ENCODE data around the gene SPDEF.

DNA sequence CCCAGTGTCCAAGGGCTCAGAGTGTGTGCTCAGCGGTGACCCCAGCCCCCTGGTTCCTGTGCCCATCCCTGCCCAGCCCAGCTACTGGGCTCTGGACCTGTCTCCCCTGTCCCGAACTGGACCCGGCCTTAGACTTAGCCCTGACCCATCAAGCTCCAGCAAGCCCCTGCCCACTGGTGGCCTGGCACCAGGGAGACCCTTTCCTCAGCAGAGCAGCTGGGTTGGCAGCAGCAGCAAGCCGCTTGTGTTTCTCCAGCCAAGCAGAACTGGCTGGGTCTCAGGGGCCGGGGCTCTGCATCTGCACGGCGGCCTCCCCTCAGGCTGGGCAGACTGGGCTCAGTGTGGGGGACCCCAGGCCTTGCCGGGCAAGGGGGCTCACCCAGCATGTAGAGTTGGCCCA lies 801 bp downstream of the SPDEF start:
- TF ChIP-seq ZNF174 (tag by site-specific recombination; IDR thresholded peaks at IDR 0.05): no peak
- TF ChIP-seq ZNF19 (tag by site-specific recombination; IDR thresholded peaks at IDR 0.05; ENCODE audit: low read depth): no peak
- no peak for TF ChIP-seq GLIS1 (tag by site-specific recombination; IDR thresholded peaks at IDR 0.05)
- TF ChIP-seq, protein P1, sequence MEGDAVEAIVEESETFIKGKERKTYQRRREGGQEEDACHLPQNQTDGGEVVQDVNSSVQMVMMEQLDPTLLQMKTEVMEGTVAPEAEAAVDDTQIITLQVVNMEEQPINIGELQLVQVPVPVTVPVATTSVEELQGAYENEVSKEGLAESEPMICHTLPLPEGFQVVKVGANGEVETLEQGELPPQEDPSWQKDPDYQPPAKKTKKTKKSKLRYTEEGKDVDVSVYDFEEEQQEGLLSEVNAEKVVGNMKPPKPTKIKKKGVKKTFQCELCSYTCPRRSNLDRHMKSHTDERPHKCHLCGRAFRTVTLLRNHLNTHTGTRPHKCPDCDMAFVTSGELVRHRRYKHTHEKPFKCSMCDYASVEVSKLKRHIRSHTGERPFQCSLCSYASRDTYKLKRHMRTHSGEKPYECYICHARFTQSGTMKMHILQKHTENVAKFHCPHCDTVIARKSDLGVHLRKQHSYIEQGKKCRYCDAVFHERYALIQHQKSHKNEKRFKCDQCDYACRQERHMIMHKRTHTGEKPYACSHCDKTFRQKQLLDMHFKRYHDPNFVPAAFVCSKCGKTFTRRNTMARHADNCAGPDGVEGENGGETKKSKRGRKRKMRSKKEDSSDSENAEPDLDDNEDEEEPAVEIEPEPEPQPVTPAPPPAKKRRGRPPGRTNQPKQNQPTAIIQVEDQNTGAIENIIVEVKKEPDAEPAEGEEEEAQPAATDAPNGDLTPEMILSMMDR (tag by site-specific recombination; IDR thresholded peaks at IDR 0.05): no peak
- TF ChIP-seq, protein P2, sequence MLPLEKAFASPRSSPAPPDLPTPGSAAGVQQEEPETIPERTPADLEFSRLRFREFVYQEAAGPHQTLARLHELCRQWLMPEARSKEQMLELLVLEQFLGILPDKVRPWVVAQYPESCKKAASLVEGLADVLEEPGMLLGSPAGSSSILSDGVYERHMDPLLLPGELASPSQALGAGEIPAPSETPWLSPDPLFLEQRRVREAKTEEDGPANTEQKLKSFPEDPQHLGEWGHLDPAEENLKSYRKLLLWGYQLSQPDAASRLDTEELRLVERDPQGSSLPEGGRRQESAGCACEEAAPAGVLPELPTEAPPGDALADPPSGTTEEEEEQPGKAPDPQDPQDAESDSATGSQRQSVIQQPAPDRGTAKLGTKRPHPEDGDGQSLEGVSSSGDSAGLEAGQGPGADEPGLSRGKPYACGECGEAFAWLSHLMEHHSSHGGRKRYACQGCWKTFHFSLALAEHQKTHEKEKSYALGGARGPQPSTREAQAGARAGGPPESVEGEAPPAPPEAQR (tag by site-specific recombination; IDR thresholded peaks at IDR 0.05): no peak
- TF ChIP-seq, protein P3, sequence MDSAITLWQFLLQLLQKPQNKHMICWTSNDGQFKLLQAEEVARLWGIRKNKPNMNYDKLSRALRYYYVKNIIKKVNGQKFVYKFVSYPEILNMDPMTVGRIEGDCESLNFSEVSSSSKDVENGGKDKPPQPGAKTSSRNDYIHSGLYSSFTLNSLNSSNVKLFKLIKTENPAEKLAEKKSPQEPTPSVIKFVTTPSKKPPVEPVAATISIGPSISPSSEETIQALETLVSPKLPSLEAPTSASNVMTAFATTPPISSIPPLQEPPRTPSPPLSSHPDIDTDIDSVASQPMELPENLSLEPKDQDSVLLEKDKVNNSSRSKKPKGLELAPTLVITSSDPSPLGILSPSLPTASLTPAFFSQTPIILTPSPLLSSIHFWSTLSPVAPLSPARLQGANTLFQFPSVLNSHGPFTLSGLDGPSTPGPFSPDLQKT (IDR thresholded peaks at IDR 0.05; ENCODE audit: borderline replicate concordance, low read depth, low read length): no peak
- TF ChIP-seq, protein P4, sequence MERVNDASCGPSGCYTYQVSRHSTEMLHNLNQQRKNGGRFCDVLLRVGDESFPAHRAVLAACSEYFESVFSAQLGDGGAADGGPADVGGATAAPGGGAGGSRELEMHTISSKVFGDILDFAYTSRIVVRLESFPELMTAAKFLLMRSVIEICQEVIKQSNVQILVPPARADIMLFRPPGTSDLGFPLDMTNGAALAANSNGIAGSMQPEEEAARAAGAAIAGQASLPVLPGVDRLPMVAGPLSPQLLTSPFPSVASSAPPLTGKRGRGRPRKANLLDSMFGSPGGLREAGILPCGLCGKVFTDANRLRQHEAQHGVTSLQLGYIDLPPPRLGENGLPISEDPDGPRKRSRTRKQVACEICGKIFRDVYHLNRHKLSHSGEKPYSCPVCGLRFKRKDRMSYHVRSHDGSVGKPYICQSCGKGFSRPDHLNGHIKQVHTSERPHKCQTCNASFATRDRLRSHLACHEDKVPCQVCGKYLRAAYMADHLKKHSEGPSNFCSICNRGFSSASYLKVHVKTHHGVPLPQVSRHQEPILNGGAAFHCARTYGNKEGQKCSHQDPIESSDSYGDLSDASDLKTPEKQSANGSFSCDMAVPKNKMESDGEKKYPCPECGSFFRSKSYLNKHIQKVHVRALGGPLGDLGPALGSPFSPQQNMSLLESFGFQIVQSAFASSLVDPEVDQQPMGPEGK (tag by site-specific recombination; IDR thresholded peaks at IDR 0.05): no peak
- TF ChIP-seq ZNF660 (tag by site-specific recombination; IDR thresholded peaks at IDR 0.05): no peak
- TF ChIP-seq, protein P5, sequence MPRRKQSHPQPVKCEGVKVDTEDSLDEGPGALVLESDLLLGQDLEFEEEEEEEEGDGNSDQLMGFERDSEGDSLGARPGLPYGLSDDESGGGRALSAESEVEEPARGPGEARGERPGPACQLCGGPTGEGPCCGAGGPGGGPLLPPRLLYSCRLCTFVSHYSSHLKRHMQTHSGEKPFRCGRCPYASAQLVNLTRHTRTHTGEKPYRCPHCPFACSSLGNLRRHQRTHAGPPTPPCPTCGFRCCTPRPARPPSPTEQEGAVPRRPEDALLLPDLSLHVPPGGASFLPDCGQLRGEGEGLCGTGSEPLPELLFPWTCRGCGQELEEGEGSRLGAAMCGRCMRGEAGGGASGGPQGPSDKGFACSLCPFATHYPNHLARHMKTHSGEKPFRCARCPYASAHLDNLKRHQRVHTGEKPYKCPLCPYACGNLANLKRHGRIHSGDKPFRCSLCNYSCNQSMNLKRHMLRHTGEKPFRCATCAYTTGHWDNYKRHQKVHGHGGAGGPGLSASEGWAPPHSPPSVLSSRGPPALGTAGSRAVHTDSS (tag by site-specific recombination; IDR thresholded peaks at IDR 0.05): no peak
- TF ChIP-seq ZNF138 (tag by site-specific recombination; IDR thresholded peaks at IDR 0.05; ENCODE audit: borderline replicate concordance): no peak
- TF ChIP-seq KLF10 (tag by site-specific recombination; IDR thresholded peaks at IDR 0.05): no peak
- TF ChIP-seq GFI1B (tag by site-specific recombination; IDR thresholded peaks at IDR 0.05): no peak
- no peak for TF ChIP-seq ZNF112 (tag by site-specific recombination; IDR thresholded peaks at IDR 0.05)
- TF ChIP-seq, protein P6, sequence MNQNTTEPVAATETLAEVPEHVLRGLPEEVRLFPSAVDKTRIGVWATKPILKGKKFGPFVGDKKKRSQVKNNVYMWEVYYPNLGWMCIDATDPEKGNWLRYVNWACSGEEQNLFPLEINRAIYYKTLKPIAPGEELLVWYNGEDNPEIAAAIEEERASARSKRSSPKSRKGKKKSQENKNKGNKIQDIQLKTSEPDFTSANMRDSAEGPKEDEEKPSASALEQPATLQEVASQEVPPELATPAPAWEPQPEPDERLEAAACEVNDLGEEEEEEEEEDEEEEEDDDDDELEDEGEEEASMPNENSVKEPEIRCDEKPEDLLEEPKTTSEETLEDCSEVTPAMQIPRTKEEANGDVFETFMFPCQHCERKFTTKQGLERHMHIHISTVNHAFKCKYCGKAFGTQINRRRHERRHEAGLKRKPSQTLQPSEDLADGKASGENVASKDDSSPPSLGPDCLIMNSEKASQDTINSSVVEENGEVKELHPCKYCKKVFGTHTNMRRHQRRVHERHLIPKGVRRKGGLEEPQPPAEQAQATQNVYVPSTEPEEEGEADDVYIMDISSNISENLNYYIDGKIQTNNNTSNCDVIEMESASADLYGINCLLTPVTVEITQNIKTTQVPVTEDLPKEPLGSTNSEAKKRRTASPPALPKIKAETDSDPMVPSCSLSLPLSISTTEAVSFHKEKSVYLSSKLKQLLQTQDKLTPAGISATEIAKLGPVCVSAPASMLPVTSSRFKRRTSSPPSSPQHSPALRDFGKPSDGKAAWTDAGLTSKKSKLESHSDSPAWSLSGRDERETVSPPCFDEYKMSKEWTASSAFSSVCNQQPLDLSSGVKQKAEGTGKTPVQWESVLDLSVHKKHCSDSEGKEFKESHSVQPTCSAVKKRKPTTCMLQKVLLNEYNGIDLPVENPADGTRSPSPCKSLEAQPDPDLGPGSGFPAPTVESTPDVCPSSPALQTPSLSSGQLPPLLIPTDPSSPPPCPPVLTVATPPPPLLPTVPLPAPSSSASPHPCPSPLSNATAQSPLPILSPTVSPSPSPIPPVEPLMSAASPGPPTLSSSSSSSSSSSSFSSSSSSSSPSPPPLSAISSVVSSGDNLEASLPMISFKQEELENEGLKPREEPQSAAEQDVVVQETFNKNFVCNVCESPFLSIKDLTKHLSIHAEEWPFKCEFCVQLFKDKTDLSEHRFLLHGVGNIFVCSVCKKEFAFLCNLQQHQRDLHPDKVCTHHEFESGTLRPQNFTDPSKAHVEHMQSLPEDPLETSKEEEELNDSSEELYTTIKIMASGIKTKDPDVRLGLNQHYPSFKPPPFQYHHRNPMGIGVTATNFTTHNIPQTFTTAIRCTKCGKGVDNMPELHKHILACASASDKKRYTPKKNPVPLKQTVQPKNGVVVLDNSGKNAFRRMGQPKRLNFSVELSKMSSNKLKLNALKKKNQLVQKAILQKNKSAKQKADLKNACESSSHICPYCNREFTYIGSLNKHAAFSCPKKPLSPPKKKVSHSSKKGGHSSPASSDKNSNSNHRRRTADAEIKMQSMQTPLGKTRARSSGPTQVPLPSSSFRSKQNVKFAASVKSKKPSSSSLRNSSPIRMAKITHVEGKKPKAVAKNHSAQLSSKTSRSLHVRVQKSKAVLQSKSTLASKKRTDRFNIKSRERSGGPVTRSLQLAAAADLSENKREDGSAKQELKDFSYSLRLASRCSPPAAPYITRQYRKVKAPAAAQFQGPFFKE (tag by site-specific recombination; IDR thresholded peaks at IDR 0.05; ENCODE audit: borderline replicate concordance): no peak

Data from HEK293 (cell line).